SH-SY5Y (cell line): Measurements from ENCODE around the gene CTDNEP1.

Source experiments
- GATA2 ChIP-seq: IDR thresholded peaks from 2 replicates; pipeline ENCODE4 v1.6.1; 2011; ENCODE audit warnings: mild to moderate bottlenecking, low read depth, low read length
- GATA3 ChIP-seq: IDR thresholded peaks from 2 replicates; pipeline ENCODE4 v1.6.1; 2011; ENCODE audit warnings: low read depth, mild to moderate bottlenecking, low read length, moderate library complexity

CTDNEP1 gene

GRCh38 chr17:7242717-7243452, 8.6 kb downstream of the CTDNEP1 start:
- no peak for TF ChIP-seq GATA3
- TF ChIP-seq GATA2 = no peak

- TF ChIP-seq GATA2 (no peak), GATA3 (no peak)
Observed at GRCh38 chr17:7241783-7242716, 9.5 kb downstream of the CTDNEP1 start, which contains the start of gene GABARAP. Gene GABARAP, minus strand, starts transcription at chr17:7242449. Its CDS starts 119 bp downstream, at chr17:7242330.

- TF ChIP-seq GATA3 (no peak), GATA2 (no peak)
Observed at GRCh38 chr17:7241090-7241733, 10.3 kb downstream of the CTDNEP1 start.

- TF ChIP-seq GATA2 (no peak), GATA3 (no peak)
Observed at GRCh38 chr17:7240375-7240774, 11.2 kb downstream of the CTDNEP1 start.

GRCh38 chr17:7239091-7240027, 12.2 kb downstream of the CTDNEP1 start, which contains the start of gene PHF23:
Gene PHF23, minus strand, starts transcription at chr17:7239457. Its CDS starts 178 bp downstream, at chr17:7239279.
- no peak for TF ChIP-seq GATA2
- no peak for TF ChIP-seq GATA3

GRCh38 chr17:7238420-7239090, 13.0 kb downstream of the CTDNEP1 start:
- no peak for TF ChIP-seq GATA2
- no peak for TF ChIP-seq GATA3

GRCh38 chr17:7237761-7238419, 13.6 kb downstream of the CTDNEP1 start:
- TF ChIP-seq GATA2 = no peak
- TF ChIP-seq GATA3 = no peak

GRCh38 chr17:7237266-7237760, 14.2 kb downstream of the CTDNEP1 start:
- no peak for TF ChIP-seq GATA3
- TF ChIP-seq GATA2 = 0 out of 2 replicates have a peak, but pooled peaks have one; percentile 19

GRCh38 chr17:7236808-7237207, 14.7 kb downstream of the CTDNEP1 start:
- TF ChIP-seq GATA3 (no peak), GATA2 (no peak)

- TF ChIP-seq GATA2 = no peak
- TF ChIP-seq GATA3 = no peak
Observed at GRCh38 chr17:7235693-7236665, 15.6 kb downstream of the CTDNEP1 start.
